Activated CD8-positive, alpha-beta T cell treated with anti-CD3 and anti-CD28 coated beads, Interleukin-2, amount 10 ng/mL, durations not matched to agents 7 days and 5 days (primary cell): ENCODE data around the gene CERK. TPM values are rescaled to one million over a fixed set of nuclear protein-coding genes. Genes with fewer than 3 reads are reported as not detected.

Source experiments
- ATAC-seq: fragments of 150-1000 bp; cut with Tn5 transposase; one replicate; pipeline ENCODE4 v1.10.0; 2021; ENCODE audit warnings: moderate library complexity
- CTCF ChIA-PET: fragments of 350-600 bp; sonication (Branson Sonifier 250); formaldehyde crosslinking; loops from one replicate; lab custom pipeline; 2021; ENCODE audit warnings: antibody characterized with exemption; lab: Charles Lee
- POLR2A ChIA-PET: fragments of 350-600 bp; sonication (Branson Sonifier 250); formaldehyde crosslinking; loops from one replicate; lab custom pipeline; 2021; ENCODE audit warnings: antibody characterized with exemption; lab: Charles Lee
- DNase-seq: peaks from one replicate; pipeline ENCODE4 v3.0.0-alpha.2; 2020
- H3K27ac Mint-ChIP-seq: one replicate; pipeline ENCODE4 v1.8.0; 2021; ENCODE audit warnings: mild to moderate bottlenecking, mixed read lengths
- H3K27me3 Mint-ChIP-seq: one replicate; pipeline ENCODE4 v1.8.0; 2021; ENCODE audit warnings: low read depth, mixed read lengths
- H3K36me3 Mint-ChIP-seq: one replicate; pipeline ENCODE4 v1.8.0; 2021; ENCODE audit warnings: low read depth, mixed read lengths
- H3K4me1 Mint-ChIP-seq: one replicate; pipeline ENCODE4 v1.8.0; 2021; ENCODE audit warnings: low read depth, mixed read lengths
- H3K4me3 Mint-ChIP-seq: one replicate; pipeline ENCODE4 v1.8.0; 2021; ENCODE audit warnings: mild to moderate bottlenecking, mixed read lengths
- H3K9me3 Mint-ChIP-seq: one replicate; pipeline ENCODE4 v1.8.0; 2022; ENCODE audit warnings: mixed read lengths; ENCODE audit not compliant: insufficient read depth
- total RNA-seq, 2 experiments: library from RNA; stranded (reverse); gene quantifications; one replicate each; pipeline ENCODE4 v1.2.3, GENCODE V29; 2021

CERK gene
- total RNA-seq, 2 experiments from 2014 or later, result 61.1 to 65.6 TPM

DNA sequence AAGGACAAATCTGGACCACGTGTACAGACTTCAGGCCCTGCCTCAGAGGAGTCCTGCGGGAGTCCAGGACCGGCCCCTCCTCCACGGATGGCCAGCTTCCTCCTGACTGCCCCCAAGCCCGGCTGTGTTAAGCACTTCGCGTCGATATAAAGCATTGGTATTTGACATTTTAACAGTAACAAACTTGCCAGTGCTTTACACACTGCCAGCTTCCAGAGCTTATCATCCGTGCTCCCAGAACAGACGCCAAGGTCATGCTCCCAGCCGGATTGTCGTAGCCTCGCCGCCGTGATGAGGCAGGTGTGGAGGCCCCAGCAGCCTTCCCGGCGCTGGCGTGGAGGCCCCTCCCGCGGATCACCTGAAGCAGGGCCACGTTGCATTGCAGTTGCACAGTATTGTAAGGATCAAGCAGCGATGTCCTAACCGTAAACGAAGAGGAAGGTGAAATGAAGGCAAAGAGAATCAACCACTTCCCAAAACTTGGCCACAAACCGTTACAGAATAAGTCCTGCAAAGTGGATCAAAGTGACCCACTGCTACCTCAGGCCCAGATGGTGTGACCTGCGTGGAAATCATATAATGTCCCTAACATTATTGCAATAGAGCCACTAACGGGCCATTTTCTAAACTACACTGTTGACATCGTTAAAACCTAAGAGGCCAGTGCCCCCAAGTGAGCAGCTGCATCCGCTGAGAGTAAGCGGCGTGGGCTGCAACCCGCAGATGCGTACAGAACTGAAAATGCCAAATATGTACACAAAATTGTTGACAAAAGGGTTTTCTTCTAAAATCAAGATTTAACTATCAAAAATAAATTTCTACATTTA is 51.6 kb downstream of the CERK start:
- no peaks in the 10 kb centered on the region for H3K9me3 Mint-ChIP-seq
- ChIA-PET POLR2A (no interaction called here), CTCF (no interaction called here)
- peaks cover 15% of the 10 kb centered on the region for H3K4me1 Mint-ChIP-seq
- ATAC-seq, result no peak
- DNase-seq, result no peak
- no peak overlapping the region for H3K4me3 Mint-ChIP-seq
- H3K36me3 Mint-ChIP-seq, result peaks cover 37% of the 10 kb centered on the region
- H3K27me3 Mint-ChIP-seq, result no peaks in the 10 kb centered on the region
- H3K27ac Mint-ChIP-seq, result no peak overlapping the region

- Mint-ChIP-seq H3K4me1 (peaks cover 15% of the 10 kb centered on the region), H3K9me3 (no peaks in the 10 kb centered on the region), H3K27ac (no peak overlapping the region), H3K36me3 (peaks cover 27% of the 10 kb centered on the region), H3K4me3 (no peak overlapping the region), H3K27me3 (no peaks in the 10 kb centered on the region)
- ChIA-PET POLR2A (no interaction called here), CTCF (interaction anchor here (1.4 kb wide), 1 partner anchor 121 kb away, joined by 5 read pairs; no protein-coding TSS in a partner anchor)
- no peak for DNase-seq
- ATAC-seq, result no peak
Observed at GRCh38 chr22:46684706-46685105, 53.3 kb downstream of the CERK start.

- Mint-ChIP-seq H3K36me3 (peaks cover 16% of the 10 kb centered on the region), H3K9me3 (no peaks in the 10 kb centered on the region), H3K4me3 (no peak overlapping the region), H3K4me1 (peaks cover 22% of the 10 kb centered on the region), H3K27me3 (no peaks in the 10 kb centered on the region), H3K27ac (no peak overlapping the region)
- ChIA-PET CTCF (interaction anchor here (0.8 to 1.5 kb wide), 3 partner anchors 69 to 125 kb away, joined by 3 to 6 read pairs (median 3); no protein-coding TSS in a partner anchor), POLR2A (interaction anchor here (0.6 kb wide), 1 partner anchor 81 kb away, joined by 3 read pairs; the partner anchor contains the start of gene TBC1D22A)
- no peak for ATAC-seq
- DNase-seq, result no peak
Observed at GRCh38 chr22:46682011-46682731, 55.9 kb downstream of the CERK start.

DNA sequence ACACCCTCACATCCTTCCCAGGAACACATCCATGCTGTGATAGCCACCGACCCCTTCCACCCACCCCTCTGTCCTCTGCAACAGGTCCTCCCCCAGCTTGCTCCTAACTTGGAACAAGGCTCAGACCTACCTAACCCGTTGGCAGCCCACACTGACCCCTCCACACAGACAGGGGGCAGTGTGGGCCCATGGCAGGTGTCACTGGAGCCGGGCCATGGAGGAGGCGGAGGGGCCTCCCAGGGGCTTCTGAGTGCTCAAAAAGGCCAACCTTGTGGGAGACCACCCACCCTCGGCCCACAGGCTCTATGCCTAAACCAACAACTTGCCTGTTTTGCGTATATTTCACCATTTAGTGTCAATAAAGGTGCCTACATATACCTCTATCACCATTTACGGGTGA is 57.0 kb downstream of the CERK start:
- ChIA-PET CTCF (interaction anchor here (1.0 kb wide), 1 partner anchor 117 kb away, joined by 3 read pairs; no protein-coding TSS in a partner anchor), POLR2A (no interaction called here)
- Mint-ChIP-seq H3K4me3 (no peak overlapping the region), H3K9me3 (no peaks in the 10 kb centered on the region), H3K4me1 (peaks cover 15% of the 10 kb centered on the region), H3K27me3 (no peaks in the 10 kb centered on the region), H3K36me3 (peaks cover 9% of the 10 kb centered on the region), H3K27ac (no peak overlapping the region)
- DNase-seq (peak; percentile 31), ATAC-seq (peak; percentile 43)

- DNase-seq (no peak), ATAC-seq (no peak)
- ChIA-PET CTCF (no interaction called here), POLR2A (no interaction called here)
- no peak overlapping the region for H3K27ac Mint-ChIP-seq
- H3K27me3 Mint-ChIP-seq, result no peaks in the 10 kb centered on the region
- peaks cover 12% of the 10 kb centered on the region for H3K4me1 Mint-ChIP-seq
- H3K9me3 Mint-ChIP-seq, result no peaks in the 10 kb centered on the region
- H3K36me3 Mint-ChIP-seq, result no peaks in the 10 kb centered on the region
- H3K4me3 Mint-ChIP-seq, result no peak overlapping the region
Observed at GRCh38 chr22:46679706-46680269, 58.3 kb downstream of the CERK start.

DNA sequence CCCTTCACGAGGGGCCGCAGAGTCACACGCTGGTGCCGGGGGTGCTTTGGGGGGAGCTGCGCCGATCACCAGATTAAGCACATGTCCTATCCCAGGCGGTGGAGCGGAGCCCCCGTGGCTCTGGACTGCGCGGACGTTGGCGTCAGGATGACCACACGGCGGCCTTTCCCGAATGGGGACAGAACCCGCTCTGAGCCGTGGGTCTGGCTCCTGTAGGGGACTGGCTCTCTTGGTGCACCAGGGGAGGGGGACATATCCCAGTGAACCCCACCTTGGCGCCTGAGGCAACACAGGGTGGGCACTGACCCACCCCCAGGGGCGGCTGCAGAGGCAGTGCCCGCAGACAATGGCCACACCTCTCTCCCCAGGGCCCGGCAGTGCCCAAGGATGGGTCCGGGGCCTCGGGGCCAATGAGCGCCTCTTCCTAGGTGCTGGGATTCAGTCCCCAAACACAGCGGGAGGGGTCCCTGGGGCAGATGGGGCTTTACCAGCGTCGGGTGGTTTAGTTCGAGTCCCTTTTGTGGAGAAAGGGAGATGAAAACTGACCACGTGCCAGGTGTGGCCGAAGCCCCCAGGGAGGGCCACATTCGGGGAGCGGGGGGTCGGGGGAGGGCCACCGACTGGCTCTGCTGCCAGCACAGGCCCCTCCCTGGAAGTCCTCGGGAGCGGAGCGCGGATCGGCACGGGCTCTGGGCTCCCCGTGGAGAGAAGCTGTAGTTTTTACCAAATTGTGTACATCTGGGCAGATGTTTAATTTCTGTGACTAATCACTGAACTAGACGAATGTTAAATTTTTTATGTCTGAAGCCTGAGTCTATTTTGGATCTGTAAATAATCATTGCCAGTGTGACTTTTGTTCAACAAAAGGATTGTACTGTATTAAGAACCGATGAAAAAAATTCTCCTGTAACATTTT is 59.0 kb downstream of the CERK start:
- Mint-ChIP-seq H3K27ac (no peak overlapping the region), H3K4me1 (peaks cover 19% of the 10 kb centered on the region), H3K4me3 (no peak overlapping the region), H3K36me3 (no peaks in the 10 kb centered on the region), H3K27me3 (no peaks in the 10 kb centered on the region), H3K9me3 (no peaks in the 10 kb centered on the region)
- DNase-seq, result no peak
- ChIA-PET CTCF (interaction anchor here (1.1 kb wide), 1 partner anchor 115 kb away, joined by 3 read pairs; no protein-coding TSS in a partner anchor), POLR2A (no interaction called here)
- no peak for ATAC-seq

DNA sequence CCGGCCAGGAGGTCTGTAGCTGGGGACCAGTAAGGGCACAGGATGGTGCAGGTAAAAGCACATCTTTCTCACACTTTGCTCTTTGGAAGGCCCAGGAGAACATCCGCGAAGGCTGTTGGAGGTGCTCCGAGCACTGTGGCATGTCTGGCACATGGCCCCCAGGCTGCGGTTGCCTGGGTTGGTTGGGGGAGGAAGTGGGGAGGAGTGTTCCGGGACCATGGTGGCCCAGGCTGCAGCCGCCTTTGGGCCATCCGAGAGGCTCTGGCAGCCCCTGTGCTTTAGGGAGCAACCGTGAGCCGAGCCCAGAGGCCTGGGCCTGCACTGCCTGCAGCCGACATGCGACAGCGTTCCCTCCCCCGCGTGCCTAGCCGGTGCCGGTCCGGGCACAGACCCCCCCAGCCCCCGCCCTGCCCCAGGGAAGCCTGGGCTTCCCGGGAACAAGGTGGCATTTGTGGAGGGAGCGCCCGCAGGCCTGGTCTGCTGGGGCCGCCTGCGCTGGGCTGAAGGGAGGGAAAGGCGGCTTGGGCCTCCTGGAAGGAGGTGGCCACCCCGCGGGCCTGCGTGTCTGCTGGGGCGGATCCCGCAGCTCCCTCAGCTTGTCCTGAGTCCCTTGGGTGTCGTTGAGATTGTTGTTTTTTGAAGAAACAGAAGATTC is 59.9 kb downstream of the CERK start:
- peaks cover 28% of the 10 kb centered on the region for H3K4me1 Mint-ChIP-seq
- ChIA-PET CTCF (interaction anchor here (1.1 kb wide), 1 partner anchor 114 kb away, joined by 3 read pairs; no protein-coding TSS in a partner anchor), POLR2A (no interaction called here)
- no peaks in the 10 kb centered on the region for H3K9me3 Mint-ChIP-seq
- no peaks in the 10 kb centered on the region for H3K36me3 Mint-ChIP-seq
- peak overlapping the region; percentile 58 for H3K27ac Mint-ChIP-seq
- H3K4me3 Mint-ChIP-seq, result no peak overlapping the region
- DNase-seq (peak; percentile 32), ATAC-seq (no peak)
- H3K27me3 Mint-ChIP-seq, result no peaks in the 10 kb centered on the region

- ATAC-seq (no peak), DNase-seq (no peak)
- no peaks in the 10 kb centered on the region for H3K27me3 Mint-ChIP-seq
- ChIA-PET CTCF (no interaction called here), POLR2A (no interaction called here)
- H3K27ac Mint-ChIP-seq, result peak overlapping the region; percentile 58
- no peaks in the 10 kb centered on the region for H3K9me3 Mint-ChIP-seq
- peaks cover 35% of the 10 kb centered on the region for H3K4me1 Mint-ChIP-seq
- H3K36me3 Mint-ChIP-seq, result no peaks in the 10 kb centered on the region
- no peak overlapping the region for H3K4me3 Mint-ChIP-seq
Observed at GRCh38 chr22:46677323-46678002, 60.6 kb downstream of the CERK start.

DNA sequence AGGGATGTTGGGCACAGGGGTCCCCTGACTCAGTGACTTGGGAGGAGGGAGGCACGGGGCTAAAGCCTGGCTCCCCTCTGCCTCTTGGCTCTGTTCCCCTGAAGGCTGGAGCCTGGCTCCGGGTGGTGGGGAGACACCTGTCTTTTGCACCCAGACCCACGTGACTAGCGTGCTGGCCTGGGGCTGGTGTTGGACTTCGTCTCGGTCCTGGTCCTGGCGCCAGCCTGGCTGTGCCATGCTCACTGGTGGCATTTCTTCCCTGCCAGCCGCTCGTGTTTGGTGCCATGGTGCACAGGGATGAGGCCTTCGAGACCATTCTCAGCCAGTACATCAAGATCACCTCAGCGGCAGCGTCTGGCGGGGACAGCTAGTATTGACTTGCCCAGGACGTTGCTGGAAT is 61.2 kb downstream of the CERK start:
- DNase-seq, result no peak
- CTCF ChIA-PET, result no interaction called here
- POLR2A ChIA-PET, result no interaction called here
- H3K27ac Mint-ChIP-seq, result no peak overlapping the region
- no peak for ATAC-seq
- peaks cover 35% of the 10 kb centered on the region for H3K4me1 Mint-ChIP-seq
- H3K36me3 Mint-ChIP-seq, result no peaks in the 10 kb centered on the region
- no peaks in the 10 kb centered on the region for H3K27me3 Mint-ChIP-seq
- H3K9me3 Mint-ChIP-seq, result no peaks in the 10 kb centered on the region
- H3K4me3 Mint-ChIP-seq, result no peak overlapping the region

DNA sequence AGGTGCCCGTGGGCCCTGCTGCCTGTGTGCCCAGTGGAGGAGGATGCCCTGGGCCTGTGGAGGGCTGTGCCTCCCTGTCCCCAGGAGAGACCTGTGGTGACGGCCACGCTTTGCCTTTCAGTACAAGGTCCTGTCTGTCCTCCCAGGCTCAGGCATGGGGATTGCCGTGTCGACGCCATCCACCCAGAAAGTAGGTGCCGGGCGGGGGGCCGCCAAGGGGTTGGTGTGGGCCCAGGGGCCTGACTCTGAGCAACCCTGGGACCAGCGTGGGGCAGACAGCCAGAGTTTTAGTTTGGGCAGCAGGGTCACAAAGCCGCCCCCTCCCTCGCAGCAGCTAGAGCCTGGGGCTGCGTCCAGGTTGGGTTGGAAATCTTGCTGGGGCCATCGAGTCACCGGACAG is 61.6 kb downstream of the CERK start:
- Mint-ChIP-seq H3K27ac (peak overlapping the region; percentile 15), H3K36me3 (no peaks in the 10 kb centered on the region), H3K27me3 (no peaks in the 10 kb centered on the region), H3K9me3 (no peaks in the 10 kb centered on the region), H3K4me3 (no peak overlapping the region), H3K4me1 (peaks cover 35% of the 10 kb centered on the region)
- POLR2A ChIA-PET, result no interaction called here
- no peak for DNase-seq
- no peak for ATAC-seq
- CTCF ChIA-PET, result no interaction called here
